OCI-LY3 (cell line): Measurements from ENCODE around the gene TAF10.

Experiments used
- CTCF ChIP-seq: fragments of 200-600, 300-600 bp; sonication (generic); IDR thresholded peaks from 2 replicates; pipeline ENCODE4 v1.5.1; 2014; ENCODE audit warnings: antibody characterized with exemption, low read length, low read depth
- EZH2phosphoT487 ChIP-seq: fragments of 200-600 bp; shearing (Covaris generic); IDR thresholded peaks from 2 replicates; pipeline ENCODE4 v1.6.1; 2018; ENCODE audit warnings: antibody characterized with exemption, mixed run types, low read depth

DNA sequence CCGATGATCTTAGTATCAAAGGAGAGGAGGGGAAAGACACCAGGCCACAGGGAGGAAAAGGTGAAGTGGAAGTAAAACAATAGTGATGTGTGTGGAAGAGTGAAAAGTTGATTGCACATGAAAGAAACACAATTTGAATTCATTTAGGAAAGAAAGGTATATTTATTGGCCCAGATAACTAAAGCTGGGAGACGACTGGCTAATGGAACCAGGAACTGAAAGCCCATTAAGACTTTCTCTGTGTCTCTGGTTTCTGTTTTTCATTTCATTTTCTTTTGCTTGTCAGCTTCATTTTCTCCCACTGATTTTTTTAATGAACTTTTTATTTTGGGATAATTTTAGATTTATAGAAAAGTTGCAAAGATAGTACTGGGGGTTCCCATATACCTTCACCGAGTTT lies 48.7 kb upstream of the TAF10 start:
- TF ChIP-seq CTCF (no peak), EZH2phosphoT487 (no peak)
